ENCODE measurements around the gene CTPS1.

CTPS1 gene

DNA sequence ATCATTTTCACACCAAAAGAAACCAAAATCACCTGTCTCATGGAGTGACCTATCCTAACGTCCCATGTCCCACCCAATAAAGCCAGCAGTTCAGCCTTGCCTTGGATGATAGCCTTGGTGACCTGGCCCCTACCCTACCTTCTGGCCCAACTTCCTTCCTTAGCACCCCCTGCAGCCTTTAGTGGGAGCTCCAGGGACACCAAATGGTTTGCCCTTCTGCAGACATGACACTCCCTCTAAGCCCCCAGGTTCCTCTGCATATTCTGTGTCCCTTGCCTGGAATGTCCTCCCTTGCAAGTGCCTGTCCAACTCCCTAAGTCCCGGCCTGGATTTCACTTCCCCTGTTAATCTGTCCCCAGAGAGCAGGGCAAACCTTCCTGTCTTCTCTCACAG lies 39.9 kb downstream of the CTPS1 start:
- Histone ChIP-seq H3K9me3 (ENCODE audit: insufficient read depth, low read length, severe bottlenecking) (no peaks in the 10 kb centered on the region), H3K27me3 (ENCODE audit: insufficient read depth, low read length, poor library complexity) (no peaks in the 10 kb centered on the region), H3K36me3 (ENCODE audit: insufficient read depth, low read length) (peaks cover 58% of the 10 kb centered on the region), H3K27ac (ENCODE audit: low read length) (no peak overlapping the region; the same call in 1 of the 2 replicates), H3K9ac (ENCODE audit: low read depth, low read length) (no peak overlapping the region), H3K4me1 (ENCODE audit: insufficient read depth, low read length) (no peaks in the 10 kb centered on the region), H2AFZ (ENCODE audit: low read depth, low read length) (no peak overlapping the region), H3K79me2 (ENCODE audit: insufficient read depth, low read length) (no peaks in the 10 kb centered on the region), H3K4me2 (ENCODE audit: insufficient read depth, low read length) (no peak overlapping the region), H4K20me1 (ENCODE audit: insufficient read depth, low read length) (peaks cover 42% of the 10 kb centered on the region), H3K4me3 (ENCODE audit: low read depth in 1 of 2, low read length in 2 of 2) (no peak overlapping the region)
- ATAC-seq (ENCODE audit: insufficient read depth, low read depth) (no peak), DNase-seq (no peak)
- no peak for TF ChIP-seq CTCF (IDR thresholded peaks at IDR 0.05; ENCODE audit: borderline replicate concordance, extremely low read depth, low read length, poor library complexity, severe bottlenecking)
- no peak for TF ChIP-seq EZH2 (IDR thresholded peaks at IDR 0.05; ENCODE audit: borderline replicate concordance, low read depth, low read length, severe bottlenecking)

DNA sequence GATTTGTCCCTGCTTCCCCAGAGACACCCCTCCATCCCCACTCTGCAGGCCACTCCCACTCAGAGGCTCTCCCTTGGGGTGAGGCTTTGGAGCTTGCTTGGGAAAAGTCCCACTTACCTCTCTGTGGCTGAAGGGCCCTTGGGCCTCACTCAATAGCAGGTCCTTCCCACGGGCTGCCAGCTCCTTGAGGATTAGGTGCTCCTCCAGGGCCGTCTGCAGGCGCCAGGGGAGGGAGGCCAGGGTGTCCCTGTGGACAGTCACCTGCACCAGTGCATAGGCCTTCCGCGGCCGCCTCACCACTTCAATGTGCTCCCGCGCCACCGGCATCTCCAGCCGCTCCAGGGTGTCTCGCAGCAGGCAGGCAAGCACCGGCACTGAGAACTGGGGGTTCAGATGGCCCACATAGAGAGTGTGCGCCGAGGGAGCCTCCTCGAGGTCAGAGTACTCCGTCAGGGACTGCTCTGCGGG lies 40.6 kb downstream of the CTPS1 start:
- H3K9ac ChIP-seq (ENCODE audit: low read depth, low read length): no peak overlapping the region
- no peaks in the 10 kb centered on the region for H3K79me2 ChIP-seq (ENCODE audit: insufficient read depth, low read length)
- no peak overlapping the region for H3K4me3 ChIP-seq (ENCODE audit: low read depth in 1 of 2, low read length in 2 of 2)
- peaks cover 37% of the 10 kb centered on the region for H4K20me1 ChIP-seq (ENCODE audit: insufficient read depth, low read length)
- ATAC-seq (ENCODE audit: insufficient read depth, low read depth) (no peak), DNase-seq (no peak)
- H3K4me1 ChIP-seq (ENCODE audit: insufficient read depth, low read length): no peaks in the 10 kb centered on the region
- H3K36me3 ChIP-seq (ENCODE audit: insufficient read depth, low read length): peaks cover 50% of the 10 kb centered on the region
- no peak overlapping the region for H2AFZ ChIP-seq (ENCODE audit: low read depth, low read length)
- no peak overlapping the region for H3K27ac ChIP-seq (ENCODE audit: low read length)
- no peaks in the 10 kb centered on the region for H3K27me3 ChIP-seq (ENCODE audit: insufficient read depth, low read length, poor library complexity)
- TF ChIP-seq CTCF (IDR thresholded peaks at IDR 0.05; ENCODE audit: borderline replicate concordance, extremely low read depth, low read length, poor library complexity, severe bottlenecking) (no peak), EZH2 (IDR thresholded peaks at IDR 0.05; ENCODE audit: borderline replicate concordance, low read depth, low read length, severe bottlenecking) (no peak)
- no peaks in the 10 kb centered on the region for H3K9me3 ChIP-seq (ENCODE audit: insufficient read depth, low read length, severe bottlenecking)
- H3K4me2 ChIP-seq (ENCODE audit: insufficient read depth, low read length): no peak overlapping the region

GRCh38 chr1:41020654-41021053 lies 41.2 kb downstream of the CTPS1 start:
- no peak overlapping the region for H2AFZ ChIP-seq (ENCODE audit: low read depth, low read length)
- H3K4me2 ChIP-seq (ENCODE audit: insufficient read depth, low read length): no peak overlapping the region
- no peaks in the 10 kb centered on the region for H3K9me3 ChIP-seq (ENCODE audit: insufficient read depth, low read length, severe bottlenecking)
- H3K36me3 ChIP-seq (ENCODE audit: insufficient read depth, low read length): peaks cover 45% of the 10 kb centered on the region
- DNase-seq (no peak), ATAC-seq (ENCODE audit: insufficient read depth, low read depth) (peak; percentile 4; the same call in 1 of the 3 replicates)
- H3K4me1 ChIP-seq (ENCODE audit: insufficient read depth, low read length): no peaks in the 10 kb centered on the region
- no peak overlapping the region for H3K9ac ChIP-seq (ENCODE audit: low read depth, low read length)
- no peaks in the 10 kb centered on the region for H3K27me3 ChIP-seq (ENCODE audit: insufficient read depth, low read length, poor library complexity)
- peaks cover 32% of the 10 kb centered on the region; the same call in 1 of the 2 replicates for H4K20me1 ChIP-seq (ENCODE audit: insufficient read depth, low read length)
- no peaks in the 10 kb centered on the region for H3K79me2 ChIP-seq (ENCODE audit: insufficient read depth, low read length)
- no peak for TF ChIP-seq EZH2 (IDR thresholded peaks at IDR 0.05; ENCODE audit: borderline replicate concordance, low read depth, low read length, severe bottlenecking)
- TF ChIP-seq CTCF (IDR thresholded peaks at IDR 0.05; ENCODE audit: borderline replicate concordance, extremely low read depth, low read length, poor library complexity, severe bottlenecking): no peak
- no peak overlapping the region for H3K4me3 ChIP-seq (ENCODE audit: low read depth in 1 of 2, low read length in 2 of 2)
- H3K27ac ChIP-seq (ENCODE audit: low read length): no peak overlapping the region
